Uterus (tissue), 2 donors: ENCODE results near the gene EPB41.

Experiments used
- POLR2A ChIP-seq, 2 donors: fragments of 450-650 bp; IDR thresholded peaks; one replicate each; pipeline ENCODE4 v1.6.1; 2016; ENCODE audit warnings: antibody characterized with exemption in 2 of 2, mild to moderate bottlenecking in 1 of 2, moderate library complexity in 1 of 2
- TF ChIP-seq, protein P1 (sequence below), 4 experiments: fragments of 200-600 bp in 2 of 4; fragments of 450-650 bp in 2 of 4; sonication (generic) in 2 of 4; IDR thresholded peaks; one replicate each; pipeline ENCODE4 v1.5.1; 2016 to 2019; ENCODE audit warnings: antibody characterized with exemption in 4 of 4, mild to moderate bottlenecking in 2 of 4, moderate library complexity in 1 of 4

- TF ChIP-seq, protein P1, sequence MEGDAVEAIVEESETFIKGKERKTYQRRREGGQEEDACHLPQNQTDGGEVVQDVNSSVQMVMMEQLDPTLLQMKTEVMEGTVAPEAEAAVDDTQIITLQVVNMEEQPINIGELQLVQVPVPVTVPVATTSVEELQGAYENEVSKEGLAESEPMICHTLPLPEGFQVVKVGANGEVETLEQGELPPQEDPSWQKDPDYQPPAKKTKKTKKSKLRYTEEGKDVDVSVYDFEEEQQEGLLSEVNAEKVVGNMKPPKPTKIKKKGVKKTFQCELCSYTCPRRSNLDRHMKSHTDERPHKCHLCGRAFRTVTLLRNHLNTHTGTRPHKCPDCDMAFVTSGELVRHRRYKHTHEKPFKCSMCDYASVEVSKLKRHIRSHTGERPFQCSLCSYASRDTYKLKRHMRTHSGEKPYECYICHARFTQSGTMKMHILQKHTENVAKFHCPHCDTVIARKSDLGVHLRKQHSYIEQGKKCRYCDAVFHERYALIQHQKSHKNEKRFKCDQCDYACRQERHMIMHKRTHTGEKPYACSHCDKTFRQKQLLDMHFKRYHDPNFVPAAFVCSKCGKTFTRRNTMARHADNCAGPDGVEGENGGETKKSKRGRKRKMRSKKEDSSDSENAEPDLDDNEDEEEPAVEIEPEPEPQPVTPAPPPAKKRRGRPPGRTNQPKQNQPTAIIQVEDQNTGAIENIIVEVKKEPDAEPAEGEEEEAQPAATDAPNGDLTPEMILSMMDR (IDR thresholded peaks at IDR 0.05) = no peak
- no peak for TF ChIP-seq POLR2A (IDR thresholded peaks at IDR 0.05)
Measured at GRCh38 chr1:29113413-29114117, 199.2 kb downstream of the EPB41 start.
